Non-pigmented ciliary epithelial cell (primary cell): ENCODE results near the gene PCBP3.

ENCODE experiments used
- DNase-seq: peaks from one replicate; pipeline ENCODE4 v3.0.0-alpha.2; 2010; ENCODE audit warnings: low read depth

PCBP3 gene

GRCh38 chr21:45910548-45911221 is 267.2 kb downstream of the PCBP3 start:
- DNase-seq, result no peak

- no peak for DNase-seq
Measured at GRCh38 chr21:45911806-45912325, 268.3 kb downstream of the PCBP3 start.

- DNase-seq, result no peak
Measured at GRCh38 chr21:45912611-45913417, 269.3 kb downstream of the PCBP3 start.

GRCh38 chr21:45913418-45913765 is 269.9 kb downstream of the PCBP3 start:
- no peak for DNase-seq

GRCh38 chr21:45913886-45914285 is 270.4 kb downstream of the PCBP3 start:
- no peak for DNase-seq

GRCh38 chr21:45914321-45914845 is 270.9 kb downstream of the PCBP3 start:
- DNase-seq, result no peak

- DNase-seq, result no peak
Measured at GRCh38 chr21:45916011-45916840, 272.7 kb downstream of the PCBP3 start.

GRCh38 chr21:45917241-45917640 is 273.7 kb downstream of the PCBP3 start:
- DNase-seq, result no peak

- DNase-seq, result no peak
Measured at GRCh38 chr21:45918011-45918410, 274.5 kb downstream of the PCBP3 start.

GRCh38 chr21:45918835-45919447 is 275.4 kb downstream of the PCBP3 start:
- DNase-seq, result no peak

- no peak for DNase-seq
Measured at GRCh38 chr21:45919593-45919992, 276.1 kb downstream of the PCBP3 start.

- no peak for DNase-seq
Measured at GRCh38 chr21:45920824-45921600, 277.5 kb downstream of the PCBP3 start.

- DNase-seq, result no peak
Measured at GRCh38 chr21:45921917-45922316, 278.4 kb downstream of the PCBP3 start.

- DNase-seq, result no peak
Measured at GRCh38 chr21:45922648-45923047, 279.1 kb downstream of the PCBP3 start.

GRCh38 chr21:45923146-45923545 is 279.6 kb downstream of the PCBP3 start:
- DNase-seq, result peak; percentile 30

GRCh38 chr21:45926281-45926680 is 282.8 kb downstream of the PCBP3 start:
- no peak for DNase-seq

- DNase-seq, result no peak
Measured at GRCh38 chr21:45927032-45927431, 283.5 kb downstream of the PCBP3 start.

- no peak for DNase-seq
Measured at GRCh38 chr21:45927851-45928850, 284.6 kb downstream of the PCBP3 start.

- no peak for DNase-seq
Measured at GRCh38 chr21:45929449-45929848, 285.9 kb downstream of the PCBP3 start.
